HL-60 (cell line): ENCODE results near the gene MAPRE3.

Experiments used
- POLR2AphosphoS5 ChIP-seq: IDR thresholded peaks from 2 replicates; pipeline ENCODE4 v1.6.1; 2012; ENCODE audit warnings: low read depth
- TF ChIP-seq, protein P1 (sequence below): IDR thresholded peaks from one replicate; pipeline ENCODE4 v1.5.1; 2011; ENCODE audit warnings: low read length, control low read depth, inconsistent platforms; ENCODE audit not compliant: insufficient read depth

DNA sequence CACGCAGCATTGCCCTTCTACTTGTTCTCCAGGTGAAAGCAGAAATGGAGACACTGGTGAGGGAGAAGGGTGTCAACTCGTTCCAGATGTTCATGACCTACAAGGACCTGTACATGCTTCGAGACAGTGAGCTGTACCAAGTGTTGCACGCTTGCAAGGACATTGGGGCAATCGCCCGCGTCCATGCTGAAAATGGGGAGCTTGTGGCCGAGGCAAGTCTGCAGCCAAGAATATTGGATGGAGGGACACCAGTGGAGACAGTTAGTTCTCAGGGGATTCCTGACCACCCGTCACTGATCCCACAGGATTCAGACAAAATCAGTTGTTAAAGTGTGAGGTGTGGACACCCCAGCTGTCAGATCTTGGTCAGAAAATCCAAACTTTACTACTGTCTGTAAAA lies 43.2 kb upstream of the MAPRE3 start:
- TF ChIP-seq, protein P1, sequence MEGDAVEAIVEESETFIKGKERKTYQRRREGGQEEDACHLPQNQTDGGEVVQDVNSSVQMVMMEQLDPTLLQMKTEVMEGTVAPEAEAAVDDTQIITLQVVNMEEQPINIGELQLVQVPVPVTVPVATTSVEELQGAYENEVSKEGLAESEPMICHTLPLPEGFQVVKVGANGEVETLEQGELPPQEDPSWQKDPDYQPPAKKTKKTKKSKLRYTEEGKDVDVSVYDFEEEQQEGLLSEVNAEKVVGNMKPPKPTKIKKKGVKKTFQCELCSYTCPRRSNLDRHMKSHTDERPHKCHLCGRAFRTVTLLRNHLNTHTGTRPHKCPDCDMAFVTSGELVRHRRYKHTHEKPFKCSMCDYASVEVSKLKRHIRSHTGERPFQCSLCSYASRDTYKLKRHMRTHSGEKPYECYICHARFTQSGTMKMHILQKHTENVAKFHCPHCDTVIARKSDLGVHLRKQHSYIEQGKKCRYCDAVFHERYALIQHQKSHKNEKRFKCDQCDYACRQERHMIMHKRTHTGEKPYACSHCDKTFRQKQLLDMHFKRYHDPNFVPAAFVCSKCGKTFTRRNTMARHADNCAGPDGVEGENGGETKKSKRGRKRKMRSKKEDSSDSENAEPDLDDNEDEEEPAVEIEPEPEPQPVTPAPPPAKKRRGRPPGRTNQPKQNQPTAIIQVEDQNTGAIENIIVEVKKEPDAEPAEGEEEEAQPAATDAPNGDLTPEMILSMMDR, result no peak
- no peak for TF ChIP-seq POLR2AphosphoS5
